ENCODE measurements around the gene OR5V1. TPM values are rescaled to one million over a fixed set of nuclear protein-coding genes. Genes with fewer than 3 reads are reported as not detected.
"Not testable (repeated sequence)": the region's sequence is repeated elsewhere in the genome, so short reads cannot be mapped to it uniquely, and the experiment has no call there.

Gene OR5V1
- total RNA-seq, 1 donor from 2014 or later, result not detected

- H3K4me3 ChIP-seq, result no peak overlapping the region
- no peaks in the 10 kb centered on the region for H3K4me1 ChIP-seq
- peaks cover 13% of the 10 kb centered on the region for H3K9me3 ChIP-seq (replicated peaks)
- intact Hi-C loops (cut with micrococcal nuclease), result no loop called here
- no peaks in the 10 kb centered on the region for H3K36me3 ChIP-seq
- no peak for TF ChIP-seq CTCF (IDR thresholded peaks at IDR 0.05; ENCODE audit: borderline replicate concordance)
- H3K27ac ChIP-seq (replicated peaks), result no peak overlapping the region
- DNase-seq, result no peak
- no peaks in the 10 kb centered on the region for H3K27me3 ChIP-seq (ENCODE audit: low read depth)
Measured at GRCh38 chr6:29345380-29345779, 23.3 kb downstream of the OR5V1 start.

DNA sequence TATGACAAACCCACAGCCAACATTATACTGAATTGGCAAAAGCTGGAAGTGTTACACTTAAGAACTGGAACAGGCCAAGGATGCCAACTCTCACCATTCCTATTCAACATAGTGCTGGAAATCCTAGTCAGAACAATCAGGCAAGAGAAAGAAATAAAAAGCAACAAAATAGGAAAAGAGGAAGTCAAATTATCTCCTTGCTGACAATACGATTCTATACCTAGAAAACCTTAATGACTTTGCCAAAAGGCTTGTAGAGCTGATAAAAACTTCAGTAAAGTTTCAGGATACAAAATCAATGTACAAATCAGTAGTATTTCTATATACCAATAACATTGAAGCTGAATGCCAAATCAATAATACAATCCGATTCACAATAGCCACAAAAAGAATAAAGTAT, 32.4 kb downstream of the OR5V1 start:
- Histone ChIP-seq H3K27ac (replicated peaks) (no peak overlapping the region), H3K9me3 (replicated peaks) (peaks cover 5% of the 10 kb centered on the region), H3K36me3 (no peaks in the 10 kb centered on the region), H3K27me3 (ENCODE audit: low read depth) (peaks cover 6% of the 10 kb centered on the region), H3K4me1 (no peaks in the 10 kb centered on the region), H3K4me3 (no peak overlapping the region)
- DNase-seq, result no peak
- intact Hi-C loops (cut with micrococcal nuclease), result no loop called here
- no peak for TF ChIP-seq CTCF (IDR thresholded peaks at IDR 0.05; ENCODE audit: borderline replicate concordance)

- no peak for TF ChIP-seq CTCF (IDR thresholded peaks at IDR 0.05; ENCODE audit: borderline replicate concordance)
- H3K27me3 ChIP-seq (ENCODE audit: low read depth), result peaks cover 6% of the 10 kb centered on the region
- peaks cover 5% of the 10 kb centered on the region for H3K9me3 ChIP-seq (replicated peaks)
- intact Hi-C loops (cut with micrococcal nuclease), result no loop called here
- no peaks in the 10 kb centered on the region for H3K4me1 ChIP-seq
- H3K36me3 ChIP-seq, result no peaks in the 10 kb centered on the region
- DNase-seq, result no peak
- no peak overlapping the region for H3K4me3 ChIP-seq
- no peak overlapping the region for H3K27ac ChIP-seq (replicated peaks)
Measured at GRCh38 chr6:29332676-29333075, 36.0 kb downstream of the OR5V1 start.

- H3K36me3 ChIP-seq, result no peaks in the 10 kb centered on the region
- no peak overlapping the region for H3K27ac ChIP-seq (replicated peaks)
- H3K4me1 ChIP-seq, result no peaks in the 10 kb centered on the region
- intact Hi-C loops (cut with micrococcal nuclease), result no loop called here
- no peaks in the 10 kb centered on the region for H3K27me3 ChIP-seq (ENCODE audit: low read depth)
- no peaks in the 10 kb centered on the region for H3K9me3 ChIP-seq (replicated peaks)
- DNase-seq, result no peak
- no peak overlapping the region for H3K4me3 ChIP-seq
- no peak for TF ChIP-seq CTCF (IDR thresholded peaks at IDR 0.05; ENCODE audit: borderline replicate concordance)
Measured at GRCh38 chr6:29325777-29326176, 42.9 kb downstream of the OR5V1 start.

DNA sequence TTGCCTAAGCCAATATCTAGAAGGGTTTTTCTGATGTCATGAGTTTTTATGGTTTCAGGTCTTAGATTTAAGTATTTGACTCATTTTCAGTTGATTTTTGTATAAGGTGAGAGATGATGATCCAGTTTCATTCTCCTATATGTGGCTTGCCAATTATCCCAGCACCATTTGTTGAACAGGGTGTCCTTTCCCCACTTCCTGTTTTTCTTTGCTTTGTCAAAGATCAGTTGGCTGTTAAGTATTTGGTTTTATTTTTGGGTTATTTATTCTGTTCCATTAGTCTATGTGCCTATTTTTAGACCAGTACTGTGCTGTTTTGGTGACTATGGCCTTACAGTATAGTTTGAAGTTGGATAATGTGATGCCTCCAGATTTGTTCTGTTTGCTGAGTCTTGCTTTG, 45.3 kb downstream of the OR5V1 start:
- DNase-seq; H3K9me3 ChIP-seq (replicated peaks); H3K27me3 ChIP-seq (ENCODE audit: low read depth); intact Hi-C loops (cut with micrococcal nuclease); H3K4me1 ChIP-seq; H3K4me3 ChIP-seq; H3K36me3 ChIP-seq; H3K27ac ChIP-seq (replicated peaks): not testable (repeated sequence)

GRCh38 chr6:29319931-29320330, 48.7 kb downstream of the OR5V1 start:
- no peak overlapping the region for H3K27ac ChIP-seq (replicated peaks)
- intact Hi-C loops (cut with micrococcal nuclease), result no loop called here
- no peaks in the 10 kb centered on the region for H3K4me1 ChIP-seq
- no peak for TF ChIP-seq CTCF (IDR thresholded peaks at IDR 0.05; ENCODE audit: borderline replicate concordance)
- H3K36me3 ChIP-seq, result no peaks in the 10 kb centered on the region
- no peaks in the 10 kb centered on the region for H3K27me3 ChIP-seq (ENCODE audit: low read depth)
- H3K9me3 ChIP-seq (replicated peaks), result no peaks in the 10 kb centered on the region
- no peak for DNase-seq
- H3K4me3 ChIP-seq, result no peak overlapping the region

Other genes with a start within 250 kb of the OR5V1 start
- not detected for gene OR2J2, start 198.0 kb downstream of the OR5V1 start, total RNA-seq
- not detected for gene OR14J1, start 67.2 kb downstream of the OR5V1 start, total RNA-seq
- not detected for gene OR12D3, start 6.4 kb upstream of the OR5V1 start, total RNA-seq
- not detected for gene OR12D2, start 26.8 kb upstream of the OR5V1 start, total RNA-seq
- gene OR12D1, start 46.1 kb upstream of the OR5V1 start, total RNA-seq, result not detected
- gene OR10C1, start 70.4 kb upstream of the OR5V1 start, total RNA-seq, result not detected
- not detected for gene OR11A1, start 88.2 kb upstream of the OR5V1 start, total RNA-seq
- gene OR2H1, start 88.3 kb upstream of the OR5V1 start, total RNA-seq, result not detected
- not detected for gene MAS1L, start 119.1 kb upstream of the OR5V1 start, total RNA-seq
- not detected for gene UBD, start 190.9 kb upstream of the OR5V1 start, total RNA-seq
- gene OR2H2, start 216.3 kb upstream of the OR5V1 start, total RNA-seq, result not detected